Endothelial cell of umbilical vein (primary cell): ENCODE results near the gene AFF1.

Source experiments
- EZH2 ChIP-seq: IDR thresholded peaks from 2 replicates; pipeline ENCODE4 v1.6.1; 2012; ENCODE audit warnings: borderline replicate concordance, low read depth, mild to moderate bottlenecking, moderate library complexity, low read length, inconsistent platforms; ENCODE audit not compliant: severe bottlenecking
- GATA2 ChIP-seq: IDR thresholded peaks from 2 replicates; pipeline ENCODE4 v1.7.0; 2011; ENCODE audit warnings: low read depth, mild to moderate bottlenecking, moderate library complexity, mixed read lengths, low read length; ENCODE audit not compliant: insufficient read length, insufficient read depth
- MAX ChIP-seq: IDR thresholded peaks from 2 replicates; pipeline ENCODE4 v1.6.1; 2011; ENCODE audit not compliant: insufficient read depth, insufficient read length
- MYC ChIP-seq: IDR thresholded peaks from one replicate; pipeline ENCODE4 v1.6.1; 2011; ENCODE audit warnings: mild to moderate bottlenecking, low read depth, low read length
- POLR2A ChIP-seq: IDR thresholded peaks from 2 replicates; pipeline ENCODE4 v1.6.1; 2012; ENCODE audit warnings: low read depth, mild to moderate bottlenecking, control low read depth, low read length
- POLR2AphosphoS5 ChIP-seq: IDR thresholded peaks from 2 replicates; pipeline ENCODE4 v1.6.1; 2012; ENCODE audit warnings: low read depth, mild to moderate bottlenecking, control low read depth, low read length, moderate library complexity; ENCODE audit not compliant: insufficient read depth
- TF ChIP-seq, protein P1 (sequence below), 2 donors: IDR thresholded peaks; 1 replicate in 1 of 2; 2 replicates in 1 of 2; pipeline ENCODE4 v1.5.1; 2011; ENCODE audit warnings: low read length in 2 of 2, mild to moderate bottlenecking in 2 of 2, moderate library complexity in 2 of 2, control low read depth in 1 of 2, inconsistent platforms in 1 of 2, low read depth in 1 of 2; ENCODE audit not compliant: insufficient read depth in 1 of 2; ENCODE audit errors: extremely low read depth in 1 of 2

DNA sequence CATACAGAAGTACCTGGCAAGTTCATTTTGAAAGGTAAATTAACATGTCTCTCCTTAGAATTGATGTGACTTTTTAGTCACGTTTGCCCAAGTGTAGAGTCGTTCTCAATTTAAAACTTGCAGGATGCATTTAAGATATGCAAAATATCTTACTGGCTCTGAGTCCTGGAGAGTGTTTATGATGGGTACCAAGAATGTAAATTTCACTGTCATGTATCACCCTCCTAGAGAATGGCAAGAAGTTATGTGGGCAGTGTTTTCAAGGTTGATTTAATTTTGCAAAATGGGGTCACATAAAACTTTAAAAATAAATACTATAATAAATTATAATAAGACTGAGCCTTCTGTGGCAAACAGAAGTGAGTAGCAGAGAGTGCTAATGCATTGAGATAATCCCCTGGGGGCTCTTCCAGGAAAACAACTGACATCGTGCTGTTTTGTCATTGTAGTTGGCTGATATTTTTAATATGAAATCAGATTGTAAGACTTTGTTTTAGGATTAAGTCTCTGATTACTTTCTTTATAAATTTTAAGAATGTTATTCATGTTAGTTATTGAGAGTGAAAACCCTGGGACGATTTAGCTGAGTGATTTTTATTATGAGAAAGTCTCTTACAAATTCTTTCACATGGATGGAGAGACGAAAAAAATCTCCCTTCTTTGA lies 103.0 kb downstream of the AFF1 start:
- TF ChIP-seq MYC (no peak), POLR2A (no peak), EZH2 (no peak), MAX (no peak), POLR2AphosphoS5 (no peak), GATA2 (no peak)
- TF ChIP-seq, protein P1, sequence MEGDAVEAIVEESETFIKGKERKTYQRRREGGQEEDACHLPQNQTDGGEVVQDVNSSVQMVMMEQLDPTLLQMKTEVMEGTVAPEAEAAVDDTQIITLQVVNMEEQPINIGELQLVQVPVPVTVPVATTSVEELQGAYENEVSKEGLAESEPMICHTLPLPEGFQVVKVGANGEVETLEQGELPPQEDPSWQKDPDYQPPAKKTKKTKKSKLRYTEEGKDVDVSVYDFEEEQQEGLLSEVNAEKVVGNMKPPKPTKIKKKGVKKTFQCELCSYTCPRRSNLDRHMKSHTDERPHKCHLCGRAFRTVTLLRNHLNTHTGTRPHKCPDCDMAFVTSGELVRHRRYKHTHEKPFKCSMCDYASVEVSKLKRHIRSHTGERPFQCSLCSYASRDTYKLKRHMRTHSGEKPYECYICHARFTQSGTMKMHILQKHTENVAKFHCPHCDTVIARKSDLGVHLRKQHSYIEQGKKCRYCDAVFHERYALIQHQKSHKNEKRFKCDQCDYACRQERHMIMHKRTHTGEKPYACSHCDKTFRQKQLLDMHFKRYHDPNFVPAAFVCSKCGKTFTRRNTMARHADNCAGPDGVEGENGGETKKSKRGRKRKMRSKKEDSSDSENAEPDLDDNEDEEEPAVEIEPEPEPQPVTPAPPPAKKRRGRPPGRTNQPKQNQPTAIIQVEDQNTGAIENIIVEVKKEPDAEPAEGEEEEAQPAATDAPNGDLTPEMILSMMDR (IDR thresholded peaks at IDR 0.05; ENCODE audit: extremely low read depth in 1 of 2, insufficient read depth in 1 of 2, low read depth in 1 of 2, low read length in 2 of 2): no peak
